Activated B cell treated with CpG ODN at 0.5 μM for 24 hours (primary cell): Measurements from ENCODE around the gene MYPN. TPM values are rescaled to one million over a fixed set of nuclear protein-coding genes. Genes with fewer than 3 reads are reported as not detected.

Experiments used
- ATAC-seq: fragments of 200-7000 bp; cut with Tn5 transposase; one replicate; pipeline ENCODE4 v1.10.0; 2021; ENCODE audit warnings: low read depth, mild to moderate bottlenecking, moderate library complexity
- CTCF ChIA-PET: fragments of 350-600 bp; sonication (Branson Sonifier 250); formaldehyde crosslinking; loops from one replicate; lab custom pipeline; 2021; ENCODE audit warnings: antibody characterized with exemption; lab: Charles Lee
- POLR2A ChIA-PET: fragments of 350-600 bp; sonication (Branson Sonifier 250); formaldehyde crosslinking; loops from one replicate; lab custom pipeline; 2021; ENCODE audit warnings: antibody characterized with exemption; lab: Charles Lee
- DNase-seq: peaks from one replicate; pipeline ENCODE4 v3.0.0; 2022
- H3K27ac Mint-ChIP-seq: one replicate; pipeline ENCODE4 v1.8.0; 2020; ENCODE audit warnings: mixed read lengths
- H3K27me3 Mint-ChIP-seq: one replicate; pipeline ENCODE4 v1.8.0; 2021; ENCODE audit warnings: mixed read lengths
- H3K36me3 Mint-ChIP-seq: one replicate; pipeline ENCODE4 v1.8.0; 2021; ENCODE audit warnings: low read depth, mixed read lengths
- H3K4me1 Mint-ChIP-seq: one replicate; pipeline ENCODE4 v1.8.0; 2021; ENCODE audit warnings: mixed read lengths
- H3K4me3 Mint-ChIP-seq: one replicate; pipeline ENCODE4 v1.8.0; 2020; ENCODE audit warnings: mild to moderate bottlenecking, mixed read lengths
- H3K9me3 Mint-ChIP-seq: one replicate; pipeline ENCODE4 v1.8.0; 2020; ENCODE audit warnings: mixed read lengths
- CTCF ChIP-seq: fragments of 200-600 bp; IDR thresholded peaks from one replicate; pipeline ENCODE4 v1.8.0; 2022; ENCODE audit warnings: antibody characterized with exemption, mild to moderate bottlenecking
- intact Hi-C: fragments of 100-400 bp; cut with micrococcal nuclease; formaldehyde crosslinking; loops from one replicate; pipeline ENCODE4 v1.15.1; 2024
- total RNA-seq: library from RNA; stranded (reverse); gene quantifications from 2 replicates; pipeline ENCODE4 v1.2.3, GENCODE V29; 2022

The MYPN gene
- total RNA-seq, 1 donor from 2014 or later: not detected

- no peak for ATAC-seq
- no peak for DNase-seq
- no peak overlapping the region for H3K27ac Mint-ChIP-seq
- peaks cover 5% of the 10 kb centered on the region for H3K27me3 Mint-ChIP-seq
- no peak for TF ChIP-seq CTCF
- ChIA-PET CTCF (interaction anchor here (1.0 to 5.2 kb wide), 7 partner anchors 45 to 369 kb away, joined by 3 to 118 read pairs (median 4); no protein-coding TSS in a partner anchor), POLR2A (no interaction called here)
- H3K36me3 Mint-ChIP-seq: no peaks in the 10 kb centered on the region
- no peaks in the 10 kb centered on the region for H3K9me3 Mint-ChIP-seq
- intact Hi-C loops: loop anchor here (5.0 to 10.0 kb wide), 3 partner anchors 81 to 231 kb away; partner anchors contain the start of gene HERC4
- H3K4me1 Mint-ChIP-seq: no peaks in the 10 kb centered on the region
- H3K4me3 Mint-ChIP-seq: no peak overlapping the region
Measured at GRCh38 chr10:68158031-68158430, 48.7 kb downstream of the MYPN start.

GRCh38 chr10:68163735-68164134 lies 54.4 kb downstream of the MYPN start:
- CTCF ChIA-PET: no interaction called here
- DNase-seq (no peak), ATAC-seq (no peak)
- intact Hi-C loops: no loop called here
- POLR2A ChIA-PET: no interaction called here
- no peaks in the 10 kb centered on the region for H3K4me1 Mint-ChIP-seq
- H3K36me3 Mint-ChIP-seq: no peaks in the 10 kb centered on the region
- no peaks in the 10 kb centered on the region for H3K27me3 Mint-ChIP-seq
- H3K27ac Mint-ChIP-seq: no peak overlapping the region
- no peak overlapping the region for H3K4me3 Mint-ChIP-seq
- no peaks in the 10 kb centered on the region for H3K9me3 Mint-ChIP-seq
- no peak for TF ChIP-seq CTCF

DNA sequence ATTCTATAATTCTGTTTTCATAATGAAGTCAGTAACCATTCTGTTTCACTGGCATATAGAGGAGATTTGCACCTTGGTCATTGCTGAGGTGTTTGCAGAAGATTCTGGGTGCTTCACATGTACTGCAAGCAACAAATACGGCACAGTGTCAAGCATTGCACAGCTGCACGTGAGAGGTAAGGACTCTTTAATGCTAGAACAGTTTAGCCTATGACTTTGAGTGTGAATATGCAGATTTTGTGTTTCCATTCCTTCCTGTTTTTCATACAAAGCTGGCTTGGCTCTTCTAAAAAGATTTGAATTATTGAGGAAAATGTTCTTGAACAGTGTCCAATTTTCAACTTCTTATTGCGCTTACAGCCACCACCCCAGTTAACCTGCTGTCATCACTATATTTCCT lies 56.4 kb downstream of the MYPN start:
- no peak for ATAC-seq
- ChIA-PET CTCF (interaction anchor here (1.5 kb wide), 1 partner anchor 9 kb away, joined by 4 read pairs; no protein-coding TSS in a partner anchor), POLR2A (no interaction called here)
- Mint-ChIP-seq H3K27ac (no peak overlapping the region), H3K4me3 (no peak overlapping the region), H3K36me3 (no peaks in the 10 kb centered on the region), H3K4me1 (no peaks in the 10 kb centered on the region), H3K9me3 (no peaks in the 10 kb centered on the region), H3K27me3 (no peaks in the 10 kb centered on the region)
- intact Hi-C loops: no loop called here
- no peak for TF ChIP-seq CTCF
- DNase-seq: no peak

DNA sequence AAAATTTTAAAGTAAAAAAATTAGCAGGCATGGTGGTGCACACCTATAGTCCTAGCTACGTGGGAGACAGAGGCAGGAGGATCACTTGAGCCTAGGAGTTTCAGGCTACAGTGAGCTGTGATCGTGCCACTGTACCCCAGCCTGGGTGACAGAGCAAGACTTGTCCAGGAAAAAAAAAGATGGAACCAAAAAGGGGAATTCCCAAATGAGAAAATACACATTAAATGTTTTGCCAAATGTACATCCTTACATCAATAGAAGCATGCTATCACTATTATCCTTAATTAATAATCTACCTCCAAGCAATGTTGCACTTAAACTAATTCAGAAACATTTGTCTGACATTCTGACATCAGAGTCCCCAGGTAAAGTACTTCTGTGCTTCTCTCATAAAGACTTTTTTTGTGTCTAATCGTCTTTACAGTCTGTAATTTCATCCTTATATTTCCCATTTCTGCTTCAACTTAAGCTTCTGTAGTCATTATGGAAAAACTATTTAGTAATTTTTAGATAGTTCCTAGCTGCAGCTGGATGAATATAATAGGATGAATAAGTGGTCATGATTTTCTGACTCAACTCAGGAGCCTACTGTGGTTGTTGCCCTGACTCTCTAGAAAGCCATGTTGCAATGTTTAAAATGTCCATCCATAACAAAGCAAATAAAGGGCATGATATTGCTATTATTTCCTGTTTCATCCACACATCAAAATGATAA lies 57.7 kb downstream of the MYPN start:
- DNase-seq: no peak
- H3K4me1 Mint-ChIP-seq: no peaks in the 10 kb centered on the region
- no peaks in the 10 kb centered on the region for H3K36me3 Mint-ChIP-seq
- no peak overlapping the region for H3K27ac Mint-ChIP-seq
- H3K4me3 Mint-ChIP-seq: no peak overlapping the region
- ChIA-PET CTCF (interaction anchor here (1.0 kb wide), 1 partner anchor 10 kb away, joined by 4 read pairs; no protein-coding TSS in a partner anchor), POLR2A (no interaction called here)
- no peaks in the 10 kb centered on the region for H3K9me3 Mint-ChIP-seq
- ATAC-seq: no peak
- intact Hi-C loops: no loop called here
- H3K27me3 Mint-ChIP-seq: no peaks in the 10 kb centered on the region
- TF ChIP-seq CTCF: no peak

DNA sequence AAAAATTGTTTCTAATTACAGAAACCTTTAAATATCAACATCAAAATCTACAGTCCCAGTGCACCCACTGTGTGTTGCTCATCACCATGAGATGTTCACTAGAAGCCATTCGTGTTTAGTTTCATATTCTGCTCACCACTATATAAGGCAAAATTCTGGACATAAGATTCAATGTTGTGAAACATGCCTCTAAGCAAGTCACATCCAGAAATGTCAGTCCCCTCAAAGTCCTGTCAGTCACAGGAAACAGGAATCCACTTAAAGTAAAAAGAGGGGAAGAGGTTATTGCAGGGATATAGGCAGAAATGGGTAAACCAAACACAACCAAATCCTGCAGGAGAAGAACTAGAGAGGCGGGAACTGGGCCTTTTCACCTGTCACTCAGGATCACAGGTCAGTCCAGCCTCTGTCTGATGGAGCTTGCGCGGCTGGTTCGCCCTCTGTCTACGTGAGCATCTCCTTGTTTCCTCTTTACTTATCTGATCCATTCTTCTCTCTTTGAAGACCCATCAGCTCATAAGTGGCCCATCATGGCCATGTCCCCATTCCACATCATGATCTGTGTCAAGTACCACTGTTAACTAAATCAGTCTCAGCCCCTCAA lies 58.4 kb downstream of the MYPN start:
- H3K4me3 Mint-ChIP-seq: no peak overlapping the region
- DNase-seq: no peak
- H3K27ac Mint-ChIP-seq: no peak overlapping the region
- no peaks in the 10 kb centered on the region for H3K27me3 Mint-ChIP-seq
- CTCF ChIA-PET: no interaction called here
- TF ChIP-seq CTCF: no peak
- POLR2A ChIA-PET: no interaction called here
- intact Hi-C loops: no loop called here
- no peaks in the 10 kb centered on the region for H3K36me3 Mint-ChIP-seq
- ATAC-seq: no peak
- no peaks in the 10 kb centered on the region for H3K9me3 Mint-ChIP-seq
- peaks cover 5% of the 10 kb centered on the region for H3K4me1 Mint-ChIP-seq
